GOT3 (cell line): ENCODE results near the gene LORICRIN.

Experiments
- DNase-seq: peaks from one replicate; lab custom pipeline; 2025; ENCODE audit warnings: mixed read lengths; lab: John Stamatoyannopoulos, UW

LORICRIN gene

GRCh38 chr1:153306303-153307220 is 47.1 kb downstream of the LORICRIN start:
- no peak for DNase-seq

DNA sequence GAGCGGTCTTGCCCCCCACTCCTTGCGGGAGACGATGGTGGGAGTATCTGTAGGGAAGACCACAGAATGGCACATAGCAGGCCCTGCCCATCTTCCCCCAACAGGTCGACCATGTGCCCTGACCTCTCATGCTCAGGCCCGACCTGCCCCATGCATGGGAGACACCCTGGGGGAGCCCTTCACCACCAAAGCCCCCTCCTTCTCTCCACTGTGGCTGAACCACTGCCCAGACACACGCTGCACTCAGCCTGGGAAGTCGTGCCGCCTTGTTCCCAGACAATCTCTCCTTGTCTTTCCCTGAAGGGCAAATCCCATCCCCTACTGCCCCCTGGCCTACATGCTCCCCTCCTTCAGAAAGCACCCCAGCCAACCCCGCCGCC is 47.7 kb downstream of the LORICRIN start:
- DNase-seq = no peak

- DNase-seq = no peak
Measured at GRCh38 chr1:153308540-153308939, 49.1 kb downstream of the LORICRIN start.

DNA sequence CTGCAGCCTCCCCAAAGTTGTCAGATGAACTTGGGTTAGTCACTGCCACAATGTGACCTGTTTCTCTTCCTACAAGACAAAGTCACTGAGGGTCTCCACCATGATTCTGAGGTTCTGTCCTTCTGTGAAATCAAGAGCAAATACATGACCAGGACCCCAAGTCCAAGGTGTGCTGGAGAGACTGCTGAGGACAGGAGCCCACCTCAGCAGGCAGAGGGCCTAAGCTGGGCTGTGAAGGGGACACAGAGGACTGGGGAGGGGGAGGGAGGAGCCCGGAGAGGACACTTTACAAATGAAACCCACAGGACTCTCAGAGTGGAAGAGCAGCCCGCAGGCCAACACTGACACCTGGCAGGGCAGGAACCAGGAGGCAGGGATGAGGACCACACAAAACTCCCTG is 50.0 kb downstream of the LORICRIN start:
- no peak for DNase-seq

DNA sequence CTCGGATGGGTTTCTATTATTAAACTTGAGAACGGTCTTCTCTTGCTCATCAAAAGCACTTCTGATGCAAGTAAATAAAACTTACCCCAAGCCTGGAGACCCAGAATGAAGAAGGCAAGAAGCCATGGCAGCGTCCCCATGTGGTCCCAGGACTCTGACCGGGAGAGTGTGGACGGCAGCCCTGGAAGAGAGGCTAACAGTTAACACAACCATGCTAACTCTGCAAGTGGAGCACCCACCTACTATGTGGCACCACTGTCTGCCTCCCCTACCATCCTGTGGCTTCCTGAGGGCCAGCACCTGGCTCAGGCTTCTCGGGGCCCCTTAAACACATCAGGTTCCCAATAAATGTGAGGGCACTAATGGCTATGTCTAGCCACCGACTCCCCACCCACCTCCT is 51.0 kb downstream of the LORICRIN start:
- no peak for DNase-seq
